H1 (cell line): ENCODE measurements around the gene RAPGEF6. TPM values are rescaled to one million over a fixed set of nuclear protein-coding genes. Genes with fewer than 3 reads are reported as not detected.

ENCODE experiments used
- CTCF ChIA-PET: fragments of 300-600 bp; sonication (Branson Sonifier 250); formaldehyde crosslinking; loops from one replicate; lab custom pipeline; 2021; ENCODE audit not compliant: partially characterized antibody; lab: Charles Lee
- POLR2A ChIA-PET: fragments of 300-600 bp; sonication (Branson Sonifier 250); formaldehyde crosslinking; loops from one replicate; lab custom pipeline; 2021; ENCODE audit warnings: inconsistent platforms; ENCODE audit not compliant: partially characterized antibody; lab: Charles Lee
- DNase-seq, 2 experiments: peaks; one replicate each; pipeline versions ENCODE4 v3.0.0 to v3.0.0-alpha.2; 2010 to 2022; ENCODE audit warnings: low spot score in 2 of 2, low read depth in 1 of 2, mixed read lengths in 1 of 2
- FAIRE-seq: peaks from 2 replicates; lab custom pipeline; 2011; peaks lifted over from hg19 to GRCh38; lab: Jason Lieb, UNC
- H2AFZ ChIP-seq: 2 replicates; pipeline ENCODE4 v1.8.1; 2012; ENCODE audit warnings: low read length, inconsistent platforms
- H2AK5ac ChIP-seq: 2 replicates; pipeline ENCODE4 v1.6.1; 2013; ENCODE audit warnings: low read depth, low read length
- H2BK120ac ChIP-seq: replicated peaks from 2 replicates; pipeline ENCODE3; 2013; ENCODE audit warnings: low read depth, low read length, inconsistent platforms
- H2BK12ac ChIP-seq: 2 replicates; pipeline ENCODE4 v1.6.1; 2013; ENCODE audit warnings: low read depth, low read length
- H2BK15ac ChIP-seq: 2 replicates; pipeline ENCODE4 v1.6.1; 2013; ENCODE audit warnings: low read length
- H2BK20ac ChIP-seq: 2 replicates; pipeline ENCODE4 v1.6.1; 2013; ENCODE audit warnings: low read length
- H2BK5ac ChIP-seq: 2 replicates; pipeline ENCODE4 v1.6.1; 2013; ENCODE audit warnings: low read depth, low read length
- H3K14ac ChIP-seq: 2 replicates; pipeline ENCODE4 v1.6.1; 2013; ENCODE audit warnings: inconsistent platforms; ENCODE audit not compliant: insufficient read length
- H3K18ac ChIP-seq: 2 replicates; pipeline ENCODE4 v1.6.1; 2013; ENCODE audit warnings: low read length; ENCODE audit errors: extremely low read depth
- H3K23ac ChIP-seq: 2 replicates; pipeline ENCODE4 v1.6.1; 2013; ENCODE audit warnings: inconsistent platforms; ENCODE audit not compliant: insufficient read length
- H3K23me2 ChIP-seq: 2 replicates; pipeline ENCODE4 v1.6.1; 2013; ENCODE audit warnings: low read depth, low read length
- H3K27ac ChIP-seq: 2 replicates; pipeline ENCODE4 v1.6.1; 2011; ENCODE audit warnings: low read depth, low read length, inconsistent platforms
- H3K27me3 ChIP-seq, 4 experiments: replicated peaks in 1 of 4; 1 replicate in 1 of 4; 2 replicates in 3 of 4; pipeline versions ENCODE4 v1.6.1 to v1.8.1; 2011 to 2013; ENCODE audit warnings: low read length in 3 of 4, mild to moderate bottlenecking in 3 of 4, inconsistent platforms in 2 of 4, mixed read lengths in 2 of 4, moderate library complexity in 1 of 4; ENCODE audit not compliant: control insufficient read depth in 3 of 4, insufficient read depth in 3 of 4; ENCODE audit errors: extremely low read depth in 1 of 4
- H3K36me3 ChIP-seq, 4 experiments: 2 replicates each; pipeline versions ENCODE4 v1.6.1 to v1.8.1; 2011 to 2013; ENCODE audit warnings: mild to moderate bottlenecking in 4 of 4, low read length in 3 of 4, moderate library complexity in 2 of 4, control low read depth in 1 of 4, inconsistent platforms in 1 of 4; ENCODE audit not compliant: insufficient read depth in 4 of 4, control insufficient read depth in 2 of 4
- H3K4ac ChIP-seq: replicated peaks from 2 replicates; pipeline ENCODE3; 2013; ENCODE audit warnings: low read length, low read depth, mixed read lengths, inconsistent platforms; ENCODE audit not compliant: insufficient read length
- H3K4me1 ChIP-seq, 4 experiments: replicated peaks in 1 of 4; 1 replicate in 1 of 4; 2 replicates in 3 of 4; pipeline versions ENCODE4 v1.6.1 to v1.8.1; 2011 to 2013; ENCODE audit warnings: low read length in 3 of 4, inconsistent platforms in 2 of 4, mixed read lengths in 1 of 4; ENCODE audit not compliant: insufficient read depth in 4 of 4, control insufficient read depth in 3 of 4
- H3K4me2 ChIP-seq, 2 experiments: 2 replicates each; pipeline versions ENCODE4 v1.6.1 to v1.8.1; 2011 to 2013; ENCODE audit warnings: low read depth in 2 of 2, low read length in 2 of 2, control low read depth in 1 of 2, inconsistent platforms in 1 of 2, mild to moderate bottlenecking in 1 of 2; ENCODE audit not compliant: insufficient read depth in 1 of 2
- H3K4me3 ChIP-seq, 4 experiments: fragments of 200-600, 300-600 bp in 1 of 4; sonication (generic), shearing (Covaris generic), sonication (Bioruptor Twin) in 1 of 4; 2 replicates each; pipeline versions ENCODE4 v1.5.1 to v1.8.1; 2011 to 2016; ENCODE audit warnings: low read length in 4 of 4, low read depth in 3 of 4, control low read depth in 2 of 4, inconsistent platforms in 2 of 4, mild to moderate bottlenecking in 2 of 4, mixed read lengths in 1 of 4, moderate library complexity in 1 of 4; ENCODE audit not compliant: insufficient read depth in 2 of 4; ENCODE audit errors: extremely low read depth in 1 of 4
- H3K56ac ChIP-seq: replicated peaks from 2 replicates; pipeline ENCODE3; 2013; ENCODE audit warnings: low read depth, mild to moderate bottlenecking, mixed read lengths, low read length, inconsistent platforms; ENCODE audit not compliant: insufficient read length
- H3K79me1 ChIP-seq: 2 replicates; pipeline ENCODE4 v1.6.1; 2013; ENCODE audit warnings: low read depth, low read length, control low read depth
- H3K79me2 ChIP-seq, 2 experiments: 2 replicates each; pipeline versions ENCODE4 v1.6.1 to v1.8.1; 2012 to 2013; ENCODE audit warnings: low read length in 2 of 2, mild to moderate bottlenecking in 2 of 2, inconsistent platforms in 1 of 2; ENCODE audit not compliant: insufficient read depth in 2 of 2, control insufficient read depth in 1 of 2
- H3K9ac ChIP-seq, 4 experiments: replicated peaks in 1 of 4; 1 replicate in 1 of 4; 2 replicates in 3 of 4; pipeline versions ENCODE4 v1.6.1 to v1.8.1; 2011 to 2013; ENCODE audit warnings: low read depth in 3 of 4, low read length in 3 of 4, control low read depth in 2 of 4, mild to moderate bottlenecking in 2 of 4, moderate library complexity in 2 of 4, inconsistent platforms in 1 of 4; ENCODE audit errors: extremely low read depth in 1 of 4
- H3K9me3 ChIP-seq, 2 experiments: 2 replicates each; pipeline versions ENCODE4 v1.6.1 to v1.8.1; 2012 to 2013; ENCODE audit warnings: mild to moderate bottlenecking in 2 of 2, moderate library complexity in 2 of 2, control low read depth in 1 of 2, inconsistent platforms in 1 of 2, low read depth in 1 of 2, low read length in 1 of 2, mixed read lengths in 1 of 2; ENCODE audit not compliant: insufficient read depth in 2 of 2
- H4K20me1 ChIP-seq, 2 experiments: replicated peaks in 1 of 2; 2 replicates each; pipeline versions ENCODE3 to v1.8.1; 2011 to 2013; ENCODE audit warnings: inconsistent platforms in 2 of 2, low read length in 2 of 2, mild to moderate bottlenecking in 1 of 2; ENCODE audit not compliant: insufficient read depth in 2 of 2, control insufficient read depth in 1 of 2
- H4K5ac ChIP-seq: 2 replicates; pipeline ENCODE4 v1.6.1; 2013; ENCODE audit warnings: low read length, low read depth, mixed read lengths, inconsistent platforms; ENCODE audit not compliant: insufficient read length
- H4K8ac ChIP-seq: 2 replicates; pipeline ENCODE4 v1.8.0; 2013; ENCODE audit warnings: mild to moderate bottlenecking, moderate library complexity, low read length, inconsistent platforms; ENCODE audit not compliant: insufficient read depth; ENCODE audit errors: extremely low read depth
- H4K91ac ChIP-seq: replicated peaks from 2 replicates; pipeline ENCODE3; 2013; ENCODE audit warnings: low read length, mixed read lengths, inconsistent platforms; ENCODE audit not compliant: insufficient read length
- CBX5 ChIP-seq: fragments of 300-800, 300-1000 bp; sonication (generic); IDR thresholded peaks from 2 replicates; pipeline ENCODE4 v1.7.1; 2016; ENCODE audit warnings: antibody characterized with exemption, low read length, low read depth
- CEBPB ChIP-seq: IDR thresholded peaks from 2 replicates; pipeline ENCODE4 v1.6.1; 2012; ENCODE audit warnings: low read depth, low read length
- EZH2 ChIP-seq: fragments of 200-600 bp; sonication (generic); IDR thresholded peaks from 2 replicates; pipeline ENCODE4 v1.7.1; 2012; ENCODE audit warnings: low read depth, mild to moderate bottlenecking, moderate library complexity, low read length, inconsistent platforms; ENCODE audit not compliant: severe bottlenecking
- GABPA ChIP-seq: IDR thresholded peaks from 2 replicates; pipeline ENCODE4 v1.6.1; 2011; ENCODE audit warnings: mild to moderate bottlenecking, low read length, moderate library complexity, borderline replicate concordance; ENCODE audit not compliant: insufficient read depth
- HDAC2 ChIP-seq, 2 experiments: fragments of 300-600 bp in 1 of 2; sonication (generic) in 1 of 2; IDR thresholded peaks; 2 replicates each; pipeline ENCODE4 v1.6.1; 2011 to 2012; ENCODE audit warnings: low read depth in 2 of 2, low read length in 2 of 2, mild to moderate bottlenecking in 2 of 2, moderate library complexity in 2 of 2, borderline replicate concordance in 1 of 2, inconsistent platforms in 1 of 2
- KDM1A ChIP-seq: fragments of 200-600, 300-600 bp; sonication (generic); IDR thresholded peaks from 2 replicates; pipeline ENCODE4 v1.7.1; 2016; ENCODE audit warnings: mild to moderate bottlenecking, low read length, borderline replicate concordance
- TBP ChIP-seq: IDR thresholded peaks from 2 replicates; pipeline ENCODE4 v1.6.1; 2011; ENCODE audit warnings: low read depth, low read length, improper control_type of control experiment
- TCF12 ChIP-seq: IDR thresholded peaks from 2 replicates; pipeline ENCODE4 v1.6.1; 2011; ENCODE audit warnings: low read depth, mild to moderate bottlenecking, low read length
- WGBS, 2 experiments: shearing (Covaris generic) in 1 of 2; methylation state at CpG; one replicate each; pipeline versions ENCODE4 v1.1.6 to v1.1.7; 2013 to 2015; ENCODE audit warnings: low lambda C conversion rate in 2 of 2, mixed read lengths in 2 of 2, inconsistent platforms in 1 of 2, low coverage in 1 of 2, missing lambda C conversion rate in 1 of 2; ENCODE audit not compliant: insufficient replicate concordance in 2 of 2, insufficient coverage in 1 of 2, insufficient read length in 1 of 2; ENCODE audit errors: extremely low coverage in 1 of 2, missing lambda C conversion rate in 1 of 2; 5-methylcytosine and 5-hydroxymethylcytosine counted together
- polyA plus RNA-seq, 7 experiments: library from polyadenylated mRNA; depleted of rRNA in 3 of 7; stranded (reverse) in 5 of 7; unstranded in 2 of 7; fragments of >200 nt in 5 of 7; fragments of 200-250 nt in 2 of 7; gene quantifications; 1 replicate in 5 of 7; 2 replicates in 1 of 7; 4 replicates in 1 of 7; pipeline versions ENCODE4 v1.2.1 to v1.2.3, GENCODE V29; 2011 to 2013; ENCODE audit warnings: missing spikeins in 2 of 7, mixed read lengths in 2 of 7
- total RNA-seq: library from RNA; stranded (reverse); fragmentation: NEBNext Ultra II Directional; extraction: Animal tissue kit (Norgen Biotek cat#: 25700); gene quantifications from 2 replicates; pipeline ENCODE4 v1.2.1, GENCODE V29; 2021

RAPGEF6 gene
- total and polyA plus RNA-seq, 2 of the 8 experiments (the other 6 are each of a cell fraction or from before 2014, with no cell fraction given) = 4.8 to 20.0 TPM

DNA sequence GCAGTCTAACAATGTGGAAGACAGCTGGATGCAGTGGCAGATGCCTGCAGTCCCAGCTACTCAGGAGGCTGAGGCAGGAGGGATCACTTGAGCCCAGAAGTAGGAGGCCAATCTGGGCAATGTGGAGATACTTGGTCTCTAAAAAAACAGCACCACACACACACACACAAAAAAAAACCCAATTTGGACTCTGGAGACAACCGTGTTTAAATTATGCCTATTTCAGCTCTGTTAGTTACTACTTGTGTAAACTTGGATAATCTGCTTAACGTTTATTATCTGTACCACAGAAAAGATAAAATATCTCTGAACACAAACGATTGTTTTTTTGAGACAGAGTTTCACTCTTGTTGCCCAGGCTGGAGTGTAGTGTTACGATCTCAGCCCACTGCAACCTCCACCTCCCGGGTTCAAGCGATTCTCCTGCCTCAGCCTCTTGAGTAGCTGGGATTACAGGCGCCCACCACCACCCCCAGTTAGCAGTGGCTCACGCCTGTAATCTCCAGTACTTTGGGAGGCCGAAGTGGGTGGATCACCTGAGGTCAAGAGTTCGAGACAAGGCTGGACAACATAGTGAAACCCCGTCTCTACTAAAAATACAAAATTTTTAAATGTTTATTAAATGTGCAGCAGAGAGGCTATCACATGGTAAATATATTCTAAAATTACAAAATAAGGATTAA is 17.7 kb downstream of the RAPGEF6 start:
- H2BK15ac ChIP-seq = no peak overlapping the region
- no peak overlapping the region for H3K18ac ChIP-seq
- no peak overlapping the region for H4K91ac ChIP-seq
- H3K9ac ChIP-seq = no peak overlapping the region
- no peak overlapping the region for H2AK5ac ChIP-seq
- no peak overlapping the region for H4K5ac ChIP-seq
- H3K56ac ChIP-seq = no peak overlapping the region
- whole genome bisulfite sequencing, 2 experiments = 90% methylated on average over 11 of the region's 11 CpGs; no CpG with 5 or more reads in 1 of the 2 experiments
- no peak for DNase-seq
- no peaks in the 10 kb centered on the region for H3K9me3 ChIP-seq
- H3K4ac ChIP-seq = no peak overlapping the region
- no peaks in the 10 kb centered on the region for H3K27me3 ChIP-seq
- peaks cover 0 to 3% (median 0%) of the 10 kb centered on the region in 4 experiments; a peak in 1 of 7 replicates for H3K4me1 ChIP-seq
- H4K20me1 ChIP-seq = peaks cover 0 to 7% of the 10 kb centered on the region in 2 experiments
- H4K8ac ChIP-seq = no peak overlapping the region
- H2BK20ac ChIP-seq = no peak overlapping the region
- no peak overlapping the region for H3K14ac ChIP-seq
- ChIA-PET CTCF (interaction anchor here (1.7 kb wide), 1 partner anchor 28 kb away, joined by 8 read pairs; no protein-coding TSS in a partner anchor), POLR2A (no interaction called here)
- H3K27ac ChIP-seq = no peak overlapping the region
- H2BK12ac ChIP-seq = no peak overlapping the region
- H3K79me1 ChIP-seq = no peaks in the 10 kb centered on the region
- no peaks in the 10 kb centered on the region for H3K23me2 ChIP-seq
- H2BK5ac ChIP-seq = no peak overlapping the region
- peaks cover 10 to 94% of the 10 kb centered on the region in 2 experiments; a peak in 3 of 4 replicates for H3K79me2 ChIP-seq
- no peak overlapping the region for H3K23ac ChIP-seq
- no peak overlapping the region for H3K4me3 ChIP-seq
- H2BK120ac ChIP-seq = no peak overlapping the region
- no peak overlapping the region for H3K4me2 ChIP-seq
- H2AFZ ChIP-seq = no peak overlapping the region
- no peaks in the 10 kb centered on the region for H3K36me3 ChIP-seq
- no peak for FAIRE-seq
- TF ChIP-seq HDAC2 (IDR thresholded peaks at IDR 0.05; ENCODE audit: borderline replicate concordance in 1 of 2, low read depth in 2 of 2, low read length in 2 of 2) (no peak), CBX5 (no peak), TBP (no peak), CEBPB (no peak), TCF12 (no peak), EZH2 (no peak), GABPA (no peak), KDM1A (no peak)
